Measurements from ENCODE around the gene IFT88. TPM values are rescaled to one million over a fixed set of nuclear protein-coding genes. Genes with fewer than 3 reads are reported as not detected.

Gene IFT88
- polyA plus RNA-seq, 1 donor from 2014 or later = 32.7 TPM

- no peaks in the 10 kb centered on the region for H3K36me3 ChIP-seq (ENCODE audit: insufficient read depth, low read length)
- H3K27me3 ChIP-seq (ENCODE audit: insufficient read depth, low read depth, low read length) = no peaks in the 10 kb centered on the region
- H4K20me1 ChIP-seq (ENCODE audit: insufficient read depth) = no peaks in the 10 kb centered on the region
- TF ChIP-seq, protein P1, sequence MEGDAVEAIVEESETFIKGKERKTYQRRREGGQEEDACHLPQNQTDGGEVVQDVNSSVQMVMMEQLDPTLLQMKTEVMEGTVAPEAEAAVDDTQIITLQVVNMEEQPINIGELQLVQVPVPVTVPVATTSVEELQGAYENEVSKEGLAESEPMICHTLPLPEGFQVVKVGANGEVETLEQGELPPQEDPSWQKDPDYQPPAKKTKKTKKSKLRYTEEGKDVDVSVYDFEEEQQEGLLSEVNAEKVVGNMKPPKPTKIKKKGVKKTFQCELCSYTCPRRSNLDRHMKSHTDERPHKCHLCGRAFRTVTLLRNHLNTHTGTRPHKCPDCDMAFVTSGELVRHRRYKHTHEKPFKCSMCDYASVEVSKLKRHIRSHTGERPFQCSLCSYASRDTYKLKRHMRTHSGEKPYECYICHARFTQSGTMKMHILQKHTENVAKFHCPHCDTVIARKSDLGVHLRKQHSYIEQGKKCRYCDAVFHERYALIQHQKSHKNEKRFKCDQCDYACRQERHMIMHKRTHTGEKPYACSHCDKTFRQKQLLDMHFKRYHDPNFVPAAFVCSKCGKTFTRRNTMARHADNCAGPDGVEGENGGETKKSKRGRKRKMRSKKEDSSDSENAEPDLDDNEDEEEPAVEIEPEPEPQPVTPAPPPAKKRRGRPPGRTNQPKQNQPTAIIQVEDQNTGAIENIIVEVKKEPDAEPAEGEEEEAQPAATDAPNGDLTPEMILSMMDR (IDR thresholded peaks at IDR 0.05; ENCODE audit: poor library complexity, severe bottlenecking) = no peak
- TF ChIP-seq EZH2 (IDR thresholded peaks at IDR 0.05; ENCODE audit: borderline replicate concordance, insufficient read depth, low read length, poor library complexity, severe bottlenecking) = no peak
- no peak for TF ChIP-seq MXI1 (conservative IDR thresholded peaks at IDR 0.05; ENCODE audit: poor library complexity, severe bottlenecking)
- TF ChIP-seq POLR2AphosphoS5 (IDR thresholded peaks at IDR 0.05) = no peak
- no peak for TF ChIP-seq SMC3 (conservative IDR thresholded peaks at IDR 0.05; ENCODE audit: poor library complexity)
- TF ChIP-seq TAF1 (IDR thresholded peaks at IDR 0.05; ENCODE audit: low read depth) = no peak
- TF ChIP-seq RAD21 (conservative IDR thresholded peaks at IDR 0.05) = no peak
- TF ChIP-seq EP300 (conservative IDR thresholded peaks at IDR 0.05; ENCODE audit: poor library complexity, severe bottlenecking) = no peak
- TF ChIP-seq, protein P2, sequence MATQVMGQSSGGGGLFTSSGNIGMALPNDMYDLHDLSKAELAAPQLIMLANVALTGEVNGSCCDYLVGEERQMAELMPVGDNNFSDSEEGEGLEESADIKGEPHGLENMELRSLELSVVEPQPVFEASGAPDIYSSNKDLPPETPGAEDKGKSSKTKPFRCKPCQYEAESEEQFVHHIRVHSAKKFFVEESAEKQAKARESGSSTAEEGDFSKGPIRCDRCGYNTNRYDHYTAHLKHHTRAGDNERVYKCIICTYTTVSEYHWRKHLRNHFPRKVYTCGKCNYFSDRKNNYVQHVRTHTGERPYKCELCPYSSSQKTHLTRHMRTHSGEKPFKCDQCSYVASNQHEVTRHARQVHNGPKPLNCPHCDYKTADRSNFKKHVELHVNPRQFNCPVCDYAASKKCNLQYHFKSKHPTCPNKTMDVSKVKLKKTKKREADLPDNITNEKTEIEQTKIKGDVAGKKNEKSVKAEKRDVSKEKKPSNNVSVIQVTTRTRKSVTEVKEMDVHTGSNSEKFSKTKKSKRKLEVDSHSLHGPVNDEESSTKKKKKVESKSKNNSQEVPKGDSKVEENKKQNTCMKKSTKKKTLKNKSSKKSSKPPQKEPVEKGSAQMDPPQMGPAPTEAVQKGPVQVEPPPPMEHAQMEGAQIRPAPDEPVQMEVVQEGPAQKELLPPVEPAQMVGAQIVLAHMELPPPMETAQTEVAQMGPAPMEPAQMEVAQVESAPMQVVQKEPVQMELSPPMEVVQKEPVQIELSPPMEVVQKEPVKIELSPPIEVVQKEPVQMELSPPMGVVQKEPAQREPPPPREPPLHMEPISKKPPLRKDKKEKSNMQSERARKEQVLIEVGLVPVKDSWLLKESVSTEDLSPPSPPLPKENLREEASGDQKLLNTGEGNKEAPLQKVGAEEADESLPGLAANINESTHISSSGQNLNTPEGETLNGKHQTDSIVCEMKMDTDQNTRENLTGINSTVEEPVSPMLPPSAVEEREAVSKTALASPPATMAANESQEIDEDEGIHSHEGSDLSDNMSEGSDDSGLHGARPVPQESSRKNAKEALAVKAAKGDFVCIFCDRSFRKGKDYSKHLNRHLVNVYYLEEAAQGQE (IDR thresholded peaks at IDR 0.05; ENCODE audit: borderline replicate concordance) = no peak
- H3K4me2 ChIP-seq (ENCODE audit: low read length) = no peak overlapping the region
- no peaks in the 10 kb centered on the region for H3K79me2 ChIP-seq (replicated peaks; ENCODE audit: insufficient read depth, low read length)
- H2AFZ ChIP-seq (ENCODE audit: low read depth, low read length) = no peak overlapping the region
- H3K4me3 ChIP-seq (ENCODE audit: low read length) = no peak overlapping the region
- H3K9me3 ChIP-seq (ENCODE audit: low read length) = no peaks in the 10 kb centered on the region
- H3K27ac ChIP-seq (ENCODE audit: low read length) = no peak overlapping the region
- no peaks in the 10 kb centered on the region for H3F3A ChIP-seq (ENCODE audit: insufficient read depth, low read length, poor library complexity, severe bottlenecking)
- H3K9me2 ChIP-seq (ENCODE audit: insufficient read depth, low read length) = no peaks in the 10 kb centered on the region
- H3K9ac ChIP-seq (ENCODE audit: low read length) = no peak overlapping the region
Observed at GRCh38 chr13:20711301-20712044, 144.5 kb downstream of the IFT88 start.

DNA sequence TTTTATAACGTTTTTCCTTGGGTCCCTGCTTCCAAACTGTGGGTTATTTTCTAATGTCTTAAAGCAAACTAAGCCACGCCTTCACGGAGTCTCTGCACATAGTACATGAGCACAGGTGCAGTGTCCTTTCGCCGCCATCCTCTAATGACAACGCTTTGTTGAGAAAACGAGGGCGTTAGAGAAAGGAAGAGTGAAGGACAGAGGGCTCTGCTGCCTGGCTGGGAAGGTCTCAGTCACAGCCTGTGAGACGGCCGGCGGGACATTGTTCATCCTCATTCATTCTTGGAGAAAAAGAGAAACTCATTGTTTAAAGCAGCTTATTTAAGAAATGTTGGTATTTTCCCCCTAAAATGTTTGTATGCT is 146.0 kb downstream of the IFT88 start:
- H2AFZ ChIP-seq (ENCODE audit: low read depth, low read length) = no peak overlapping the region
- no peaks in the 10 kb centered on the region for H3K27me3 ChIP-seq (ENCODE audit: insufficient read depth, low read depth, low read length)
- no peak overlapping the region for H3K4me2 ChIP-seq (ENCODE audit: low read length)
- no peak overlapping the region for H3K27ac ChIP-seq (ENCODE audit: low read length)
- no peaks in the 10 kb centered on the region for H4K20me1 ChIP-seq (ENCODE audit: insufficient read depth)
- no peak overlapping the region for H3K4me3 ChIP-seq (ENCODE audit: low read length)
- no peak for TF ChIP-seq SMC3 (conservative IDR thresholded peaks at IDR 0.05; ENCODE audit: poor library complexity)
- TF ChIP-seq POLR2AphosphoS5 (IDR thresholded peaks at IDR 0.05) = no peak
- TF ChIP-seq EP300 (conservative IDR thresholded peaks at IDR 0.05; ENCODE audit: poor library complexity, severe bottlenecking) = no peak
- no peak for TF ChIP-seq MXI1 (conservative IDR thresholded peaks at IDR 0.05; ENCODE audit: poor library complexity, severe bottlenecking)
- TF ChIP-seq RAD21 (conservative IDR thresholded peaks at IDR 0.05) = no peak
- no peak overlapping the region for H3K9ac ChIP-seq (ENCODE audit: low read length)
- H3K9me3 ChIP-seq (ENCODE audit: low read length) = no peaks in the 10 kb centered on the region
- H3K9me2 ChIP-seq (ENCODE audit: insufficient read depth, low read length) = no peaks in the 10 kb centered on the region
- H3K36me3 ChIP-seq (ENCODE audit: insufficient read depth, low read length) = no peaks in the 10 kb centered on the region
- no peaks in the 10 kb centered on the region for H3F3A ChIP-seq (ENCODE audit: insufficient read depth, low read length, poor library complexity, severe bottlenecking)
- H3K79me2 ChIP-seq (replicated peaks; ENCODE audit: insufficient read depth, low read length) = no peaks in the 10 kb centered on the region
